Panc1 (cell line): Measurements from ENCODE around the gene GPATCH8. TPM values are rescaled to one million over a fixed set of nuclear protein-coding genes. Genes with fewer than 3 reads are reported as not detected.

ENCODE experiments used
- ATAC-seq: fragments of 200-7000 bp; cut with Tn5 transposase; 2 replicates; pipeline ENCODE4 v1.9.1; 2020; ENCODE audit warnings: mild to moderate bottlenecking, moderate library complexity
- BruUV-seq: library from RNA; stranded (reverse); fragments of 400-500 nt; replicated peaks from 2 replicates; lab custom pipeline; 2021; lab: Mats Ljungman, UMichigan
- CTCF ChIA-PET: fragments of 300-600 bp; sonication (Branson Sonifier 250); formaldehyde crosslinking; loops from one replicate; lab custom pipeline; 2022; ENCODE audit warnings: antibody characterized with exemption; lab: Charles Lee
- POLR2A ChIA-PET: fragments of 300-600 bp; sonication (Branson Sonifier 250); formaldehyde crosslinking; loops from one replicate; lab custom pipeline; 2022; ENCODE audit warnings: antibody characterized with exemption; lab: Charles Lee
- DNase-seq: peaks from one replicate; pipeline ENCODE4 v3.0.0-alpha.2; 2010; ENCODE audit warnings: low read depth, low spot score
- H3K27ac ChIP-seq: 2 replicates; pipeline ENCODE4 v1.5.1; 2011; ENCODE audit warnings: mild to moderate bottlenecking, low read length, inconsistent platforms
- H3K27me3 ChIP-seq: fragments of 200-500 bp; sonication (Bioruptor generic); 2 replicates; pipeline ENCODE4 v1.6.0; 2014; ENCODE audit warnings: low read length, inconsistent platforms; ENCODE audit not compliant: control insufficient read depth, insufficient read depth
- H3K36me3 ChIP-seq: fragments of 200-500 bp; sonication (Bioruptor generic); 2 replicates; pipeline ENCODE4 v1.5.1; 2014; ENCODE audit warnings: inconsistent platforms, mild to moderate bottlenecking, low read length, moderate library complexity; ENCODE audit not compliant: control insufficient read depth, insufficient read depth
- H3K4me1 ChIP-seq: 2 replicates; pipeline ENCODE4 v1.5.1; 2011; ENCODE audit warnings: inconsistent platforms, mild to moderate bottlenecking, low read length, moderate library complexity; ENCODE audit not compliant: control insufficient read depth, insufficient read depth
- H3K4me3 ChIP-seq, 2 experiments: 2 replicates each; pipeline ENCODE4 v1.5.1; 2011 to 2012; ENCODE audit warnings: low read depth in 2 of 2, low read length in 2 of 2, mild to moderate bottlenecking in 2 of 2, inconsistent platforms in 1 of 2, moderate library complexity in 1 of 2
- H3K9me3 ChIP-seq: fragments of 200-500 bp; sonication (Bioruptor generic); 2 replicates; pipeline ENCODE4 v1.5.1; 2014; ENCODE audit warnings: low read depth, mild to moderate bottlenecking, inconsistent platforms, low read length, moderate library complexity; ENCODE audit not compliant: control insufficient read depth, insufficient read depth
- POLR2AphosphoS5 ChIP-seq: IDR thresholded peaks from 2 replicates; pipeline ENCODE4 v1.6.1; 2012; ENCODE audit warnings: mild to moderate bottlenecking, low read depth, low read length, moderate library complexity
- SIN3A ChIP-seq: IDR thresholded peaks from 2 replicates; pipeline ENCODE4 v1.6.1; 2012; ENCODE audit warnings: low read depth, mild to moderate bottlenecking, low read length, moderate library complexity, borderline replicate concordance; ENCODE audit not compliant: insufficient read depth
- TCF7L2 ChIP-seq: IDR thresholded peaks from 2 replicates; pipeline ENCODE4 v1.6.1; 2011; ENCODE audit warnings: mild to moderate bottlenecking, low read depth, low read length, inconsistent platforms
- in situ Hi-C: cut with HindIII; loops from 2 replicates; pipeline ENCODE4 v1.10.0; 2016; ENCODE audit warnings: low sequenced_read_pairs, low pct_unique_long_range_greater_than_20kb
- intact Hi-C: fragments of 100-400 bp; cut with micrococcal nuclease; formaldehyde crosslinking; loops from one replicate; pipeline ENCODE4 v1.10.0; 2022; ENCODE audit not compliant: unreplicated experiment
- total RNA-seq: library from RNA; stranded (reverse); gene quantifications from one replicate; pipeline ENCODE4 v1.2.1, GENCODE V29; 2021; ENCODE audit not compliant: unreplicated experiment
- TF ChIP-seq, protein P1 (sequence below): fragments of 450-650 bp; IDR thresholded peaks from 2 replicates; pipeline ENCODE4 v1.5.1; 2017; ENCODE audit warnings: mild to moderate bottlenecking
- TF ChIP-seq, protein P2 (sequence below), 2 experiments: IDR thresholded peaks; 2 replicates each; pipeline ENCODE4 v1.6.1; 2011 to 2012; ENCODE audit warnings: low read depth in 2 of 2, control low read depth in 1 of 2, low read length in 1 of 2, mild to moderate bottlenecking in 1 of 2, moderate library complexity in 1 of 2; ENCODE audit not compliant: insufficient read depth in 1 of 2

The GPATCH8 gene
- total RNA-seq, 1 experiment from 2014 or later, result 30.8 TPM

DNA sequence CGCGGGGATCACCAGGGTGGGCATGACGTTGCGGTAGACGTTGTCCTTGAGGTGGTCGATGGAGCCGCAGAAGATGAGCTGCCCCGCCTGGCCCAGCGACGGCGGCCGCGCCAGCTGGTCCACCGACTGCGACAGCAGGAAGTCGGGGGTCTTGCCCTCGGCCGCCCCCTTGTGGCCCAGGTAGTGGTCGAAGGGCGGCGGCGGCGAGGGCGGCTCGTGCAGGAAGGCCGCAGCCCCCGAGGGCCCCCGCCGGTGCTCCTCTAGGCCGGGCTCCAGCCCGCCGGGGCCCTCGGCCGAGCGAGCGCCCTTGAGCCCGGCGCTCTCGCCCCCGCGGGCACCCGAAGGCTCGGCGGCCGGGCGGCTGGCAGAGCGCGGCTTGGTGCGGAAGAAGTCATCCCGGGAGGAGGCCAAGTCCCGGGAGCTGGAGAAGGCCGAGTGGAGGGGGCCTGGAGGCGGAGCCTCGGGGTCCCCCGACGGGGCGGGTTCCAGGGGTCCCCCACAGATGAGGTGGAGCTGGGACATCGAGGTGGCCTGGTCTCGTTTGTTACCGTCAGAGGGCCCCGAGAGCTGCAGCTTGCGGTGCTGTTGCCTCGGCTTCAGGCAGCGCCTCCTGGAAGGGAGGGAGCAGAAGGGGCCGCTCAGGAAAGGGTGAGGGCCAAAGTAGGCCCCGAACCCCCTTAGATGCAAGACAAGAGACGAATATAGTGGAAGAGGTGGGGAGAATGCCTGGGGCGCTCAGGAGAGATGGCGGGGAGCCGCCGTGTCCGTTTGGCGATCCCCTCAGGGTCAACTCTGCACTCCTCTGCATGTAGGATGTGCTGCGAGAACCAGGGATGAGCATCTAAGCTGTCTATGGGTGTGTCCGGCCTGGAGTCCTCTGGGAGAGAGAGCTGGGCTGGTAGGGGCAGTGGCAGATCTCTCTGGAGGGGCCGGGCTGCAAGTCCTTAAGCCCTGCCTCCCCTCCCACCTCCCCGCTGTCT lies 148.3 kb downstream of the GPATCH8 start:
- in situ Hi-C loops (no loop called here), intact Hi-C loops (no loop called here)
- no TSS peak for BruUV-seq
- Histone ChIP-seq H3K4me1 (no peaks in the 10 kb centered on the region), H3K4me3 (no peak overlapping the region), H3K36me3 (no peaks in the 10 kb centered on the region), H3K27ac (no peak overlapping the region), H3K27me3 (no peaks in the 10 kb centered on the region), H3K9me3 (no peaks in the 10 kb centered on the region)
- ATAC-seq, result no peak
- ChIA-PET POLR2A (no interaction called here), CTCF (interaction anchor here (0.6 kb wide), 1 partner anchor 258 kb away, joined by 3 read pairs; no protein-coding TSS in a partner anchor)
- DNase-seq, result no peak
- TF ChIP-seq TCF7L2, result no peak
- TF ChIP-seq, protein P1, sequence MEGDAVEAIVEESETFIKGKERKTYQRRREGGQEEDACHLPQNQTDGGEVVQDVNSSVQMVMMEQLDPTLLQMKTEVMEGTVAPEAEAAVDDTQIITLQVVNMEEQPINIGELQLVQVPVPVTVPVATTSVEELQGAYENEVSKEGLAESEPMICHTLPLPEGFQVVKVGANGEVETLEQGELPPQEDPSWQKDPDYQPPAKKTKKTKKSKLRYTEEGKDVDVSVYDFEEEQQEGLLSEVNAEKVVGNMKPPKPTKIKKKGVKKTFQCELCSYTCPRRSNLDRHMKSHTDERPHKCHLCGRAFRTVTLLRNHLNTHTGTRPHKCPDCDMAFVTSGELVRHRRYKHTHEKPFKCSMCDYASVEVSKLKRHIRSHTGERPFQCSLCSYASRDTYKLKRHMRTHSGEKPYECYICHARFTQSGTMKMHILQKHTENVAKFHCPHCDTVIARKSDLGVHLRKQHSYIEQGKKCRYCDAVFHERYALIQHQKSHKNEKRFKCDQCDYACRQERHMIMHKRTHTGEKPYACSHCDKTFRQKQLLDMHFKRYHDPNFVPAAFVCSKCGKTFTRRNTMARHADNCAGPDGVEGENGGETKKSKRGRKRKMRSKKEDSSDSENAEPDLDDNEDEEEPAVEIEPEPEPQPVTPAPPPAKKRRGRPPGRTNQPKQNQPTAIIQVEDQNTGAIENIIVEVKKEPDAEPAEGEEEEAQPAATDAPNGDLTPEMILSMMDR, result peak; percentile 69

DNA sequence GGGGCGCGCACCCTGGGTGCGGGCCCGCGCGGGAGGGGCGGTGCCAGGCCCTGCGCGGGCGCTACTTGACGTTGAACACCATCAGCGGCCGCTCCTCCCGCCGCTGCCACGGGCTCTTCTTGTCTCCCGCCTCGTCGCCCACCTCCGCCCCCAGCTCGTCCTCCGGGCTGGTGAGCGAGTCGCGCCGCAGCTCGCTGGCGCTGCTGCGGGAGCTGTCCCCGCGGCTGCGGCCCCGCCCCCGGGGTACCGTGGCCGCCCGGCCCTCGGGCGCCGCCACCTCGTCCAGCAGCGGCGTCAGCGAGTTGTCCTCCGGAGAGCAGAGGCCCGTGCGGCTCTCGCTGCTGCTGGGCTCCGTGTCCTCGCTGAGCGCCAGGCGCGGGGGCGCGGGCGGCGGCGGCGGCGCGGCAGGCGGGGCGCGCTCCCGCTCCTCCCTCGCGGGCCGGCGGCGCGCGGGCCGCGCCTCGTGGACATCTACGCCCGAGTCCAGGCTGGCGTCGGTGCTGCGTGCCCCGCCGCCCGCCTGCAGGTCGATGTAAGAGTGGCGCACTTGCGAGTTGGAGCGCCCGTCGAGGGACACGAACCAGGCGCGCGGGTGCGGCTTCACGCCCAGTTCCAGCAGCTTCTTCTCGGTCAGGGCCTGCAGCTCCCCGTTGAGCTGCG lies 149.4 kb downstream of the GPATCH8 start:
- H3K9me3 ChIP-seq, result no peaks in the 10 kb centered on the region
- intact Hi-C loops, result no loop called here
- BruUV-seq, result no TSS peak
- in situ Hi-C loops, result no loop called here
- peak overlapping the region; percentile 20 to 34; a peak in 2 of 4 replicates for H3K4me3 ChIP-seq
- H3K4me1 ChIP-seq, result no peaks in the 10 kb centered on the region
- H3K27me3 ChIP-seq, result no peaks in the 10 kb centered on the region
- TF ChIP-seq, protein P2, sequence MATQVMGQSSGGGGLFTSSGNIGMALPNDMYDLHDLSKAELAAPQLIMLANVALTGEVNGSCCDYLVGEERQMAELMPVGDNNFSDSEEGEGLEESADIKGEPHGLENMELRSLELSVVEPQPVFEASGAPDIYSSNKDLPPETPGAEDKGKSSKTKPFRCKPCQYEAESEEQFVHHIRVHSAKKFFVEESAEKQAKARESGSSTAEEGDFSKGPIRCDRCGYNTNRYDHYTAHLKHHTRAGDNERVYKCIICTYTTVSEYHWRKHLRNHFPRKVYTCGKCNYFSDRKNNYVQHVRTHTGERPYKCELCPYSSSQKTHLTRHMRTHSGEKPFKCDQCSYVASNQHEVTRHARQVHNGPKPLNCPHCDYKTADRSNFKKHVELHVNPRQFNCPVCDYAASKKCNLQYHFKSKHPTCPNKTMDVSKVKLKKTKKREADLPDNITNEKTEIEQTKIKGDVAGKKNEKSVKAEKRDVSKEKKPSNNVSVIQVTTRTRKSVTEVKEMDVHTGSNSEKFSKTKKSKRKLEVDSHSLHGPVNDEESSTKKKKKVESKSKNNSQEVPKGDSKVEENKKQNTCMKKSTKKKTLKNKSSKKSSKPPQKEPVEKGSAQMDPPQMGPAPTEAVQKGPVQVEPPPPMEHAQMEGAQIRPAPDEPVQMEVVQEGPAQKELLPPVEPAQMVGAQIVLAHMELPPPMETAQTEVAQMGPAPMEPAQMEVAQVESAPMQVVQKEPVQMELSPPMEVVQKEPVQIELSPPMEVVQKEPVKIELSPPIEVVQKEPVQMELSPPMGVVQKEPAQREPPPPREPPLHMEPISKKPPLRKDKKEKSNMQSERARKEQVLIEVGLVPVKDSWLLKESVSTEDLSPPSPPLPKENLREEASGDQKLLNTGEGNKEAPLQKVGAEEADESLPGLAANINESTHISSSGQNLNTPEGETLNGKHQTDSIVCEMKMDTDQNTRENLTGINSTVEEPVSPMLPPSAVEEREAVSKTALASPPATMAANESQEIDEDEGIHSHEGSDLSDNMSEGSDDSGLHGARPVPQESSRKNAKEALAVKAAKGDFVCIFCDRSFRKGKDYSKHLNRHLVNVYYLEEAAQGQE (IDR thresholded peaks at IDR 0.05; ENCODE audit: insufficient read depth in 1 of 2, low read depth in 2 of 2, low read length in 1 of 2), result no peak
- TF ChIP-seq, protein P1, result no peak
- TF ChIP-seq TCF7L2 (no peak), SIN3A (no peak), POLR2AphosphoS5 (no peak)
- ChIA-PET POLR2A (no interaction called here), CTCF (interaction anchor here (0.6 to 0.7 kb wide), 3 partner anchors 73 to 182 kb away, joined by 3 to 6 read pairs (median 3); no protein-coding TSS in a partner anchor)
- no peak overlapping the region for H3K27ac ChIP-seq
- H3K36me3 ChIP-seq, result no peaks in the 10 kb centered on the region
- peak; percentile 59 for ATAC-seq
- no peak for DNase-seq
